ENCODE measurements around the gene PRPF6. TPM values are rescaled to one million over a fixed set of nuclear protein-coding genes. Genes with fewer than 3 reads are reported as not detected.

PRPF6 gene
- total and polyA plus RNA-seq, 2 donors (not counting 3 experiments of a cell fraction or from before 2014, with no cell fraction given), result 35.3 to 67.4 TPM

DNA sequence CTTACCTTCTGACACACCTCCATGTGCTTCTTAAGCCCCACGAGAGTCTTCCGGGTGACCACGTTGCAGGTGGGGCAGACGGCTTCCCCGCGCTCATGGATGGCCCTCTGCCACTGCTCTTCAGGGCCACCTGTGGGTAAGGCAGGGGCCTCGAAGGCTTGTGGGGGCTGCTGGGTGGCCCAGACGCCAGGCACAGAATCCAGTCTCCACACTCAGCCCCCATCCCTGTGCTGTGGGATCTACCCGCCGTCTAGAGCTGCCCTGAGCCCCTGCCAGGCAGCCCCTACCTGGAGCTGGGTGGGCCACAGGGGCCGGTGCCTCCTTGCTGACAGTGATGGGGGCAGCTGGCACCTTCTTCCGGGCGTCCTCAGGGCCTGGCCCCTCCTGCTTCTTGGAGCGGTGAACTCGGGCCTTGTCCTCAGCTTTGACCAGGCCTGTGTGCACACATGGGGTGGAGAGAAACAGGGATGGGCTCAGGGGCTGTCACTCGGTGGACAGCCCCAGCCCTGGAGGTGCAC lies 17.1 kb upstream of the PRPF6 start:
- Histone ChIP-seq H3K27me3 (ENCODE audit: control insufficient read depth in 2 of 2, insufficient read depth in 2 of 2, low read length in 2 of 2) (no peaks in the 10 kb centered on the region), H3K36me3 (ENCODE audit: control insufficient read depth in 2 of 2, extremely low read depth in 1 of 2, insufficient read depth in 2 of 2, low read length in 2 of 2) (peaks cover 12 to 52% of the 10 kb centered on the region in 2 experiments), H3K9me1 (replicated peaks; ENCODE audit: control insufficient read depth, extremely low read depth, insufficient read depth, low read length) (no peaks in the 10 kb centered on the region), H2AFZ (ENCODE audit: low read depth, low read length) (no peak overlapping the region), H3K4me3 (replicated peaks in 1 of 3; ENCODE audit: insufficient read depth in 1 of 3, low read depth in 1 of 3, low read length in 3 of 3) (no peak overlapping the region), H3K79me2 (ENCODE audit: control insufficient read depth, insufficient read depth, low read length) (peaks cover 4% of the 10 kb centered on the region), H3K4me2 (ENCODE audit: insufficient read depth, low read length) (no peak overlapping the region), H4K20me1 (replicated peaks; ENCODE audit: control insufficient read depth, extremely low read depth, insufficient read depth, low read length) (no peaks in the 10 kb centered on the region), H3K9ac (replicated peaks; ENCODE audit: extremely low read depth, insufficient read depth, low read length) (no peak overlapping the region), H3K9me3 (replicated peaks; ENCODE audit: control insufficient read depth, insufficient read depth, low read length) (no peaks in the 10 kb centered on the region), H3K4me1 (ENCODE audit: control insufficient read depth, extremely low read depth, insufficient read depth, low read length) (peaks cover 4% of the 10 kb centered on the region), H3K27ac (ENCODE audit: insufficient read depth, low read depth, low read length) (no peak overlapping the region)
- TSS peak; percentile 2 for BruUV-seq (replicated peaks)
- intact Hi-C loops (cut with micrococcal nuclease), result no loop called here
- TF ChIP-seq JUN (IDR thresholded peaks at IDR 0.05; ENCODE audit: borderline replicate concordance, insufficient read depth, insufficient read length, low read depth) (no peak), POLR2AphosphoS5 (IDR thresholded peaks at IDR 0.05; ENCODE audit: insufficient read depth, low read depth, low read length) (no peak), EZH2 (IDR thresholded peaks at IDR 0.05; ENCODE audit: borderline replicate concordance, low read depth, low read length, severe bottlenecking) (no peak), FOS (IDR thresholded peaks at IDR 0.05; ENCODE audit: borderline replicate concordance, insufficient read depth, low read length) (no peak), GATA2 (IDR thresholded peaks at IDR 0.05; ENCODE audit: insufficient read depth, insufficient read length, low read depth, low read length) (no peak), MYC (IDR thresholded peaks at IDR 0.05; ENCODE audit: low read depth, low read length) (no peak), POLR2A (IDR thresholded peaks at IDR 0.05; ENCODE audit: low read depth, low read length) (no peak)
- TF ChIP-seq, protein P1, sequence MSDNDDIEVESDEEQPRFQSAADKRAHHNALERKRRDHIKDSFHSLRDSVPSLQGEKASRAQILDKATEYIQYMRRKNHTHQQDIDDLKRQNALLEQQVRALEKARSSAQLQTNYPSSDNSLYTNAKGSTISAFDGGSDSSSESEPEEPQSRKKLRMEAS (IDR thresholded peaks at IDR 0.05; ENCODE audit: insufficient read depth, insufficient read length), result no peak
- TF ChIP-seq, protein P2, sequence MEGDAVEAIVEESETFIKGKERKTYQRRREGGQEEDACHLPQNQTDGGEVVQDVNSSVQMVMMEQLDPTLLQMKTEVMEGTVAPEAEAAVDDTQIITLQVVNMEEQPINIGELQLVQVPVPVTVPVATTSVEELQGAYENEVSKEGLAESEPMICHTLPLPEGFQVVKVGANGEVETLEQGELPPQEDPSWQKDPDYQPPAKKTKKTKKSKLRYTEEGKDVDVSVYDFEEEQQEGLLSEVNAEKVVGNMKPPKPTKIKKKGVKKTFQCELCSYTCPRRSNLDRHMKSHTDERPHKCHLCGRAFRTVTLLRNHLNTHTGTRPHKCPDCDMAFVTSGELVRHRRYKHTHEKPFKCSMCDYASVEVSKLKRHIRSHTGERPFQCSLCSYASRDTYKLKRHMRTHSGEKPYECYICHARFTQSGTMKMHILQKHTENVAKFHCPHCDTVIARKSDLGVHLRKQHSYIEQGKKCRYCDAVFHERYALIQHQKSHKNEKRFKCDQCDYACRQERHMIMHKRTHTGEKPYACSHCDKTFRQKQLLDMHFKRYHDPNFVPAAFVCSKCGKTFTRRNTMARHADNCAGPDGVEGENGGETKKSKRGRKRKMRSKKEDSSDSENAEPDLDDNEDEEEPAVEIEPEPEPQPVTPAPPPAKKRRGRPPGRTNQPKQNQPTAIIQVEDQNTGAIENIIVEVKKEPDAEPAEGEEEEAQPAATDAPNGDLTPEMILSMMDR (IDR thresholded peaks at IDR 0.05; ENCODE audit: extremely low read depth in 1 of 2, insufficient read depth in 1 of 2, low read depth in 1 of 2, low read length in 2 of 2), result no peak
- dilution Hi-C loops (cut with MboI; ENCODE audit: extremely low pct_ligation_motif_present, low sequenced_read_pairs), result no loop called here
- ChIA-PET CTCF (interaction anchor here (0.5 kb wide), 1 partner anchor 46 kb away, joined by 3 read pairs; no protein-coding TSS in a partner anchor), POLR2A (no interaction called here)
- no peak for DNase-seq (ENCODE audit: low read depth, low spot score)
- no peak for FAIRE-seq
